Measurements from ENCODE around the gene IFNA6. TPM values are rescaled to one million over a fixed set of nuclear protein-coding genes. Genes with fewer than 3 reads are reported as not detected.

Gene IFNA6
- total and polyA plus RNA-seq, 2 of the 8 experiments (the other 6 are each of a cell fraction or from before 2014, with no cell fraction given): not detected

DNA sequence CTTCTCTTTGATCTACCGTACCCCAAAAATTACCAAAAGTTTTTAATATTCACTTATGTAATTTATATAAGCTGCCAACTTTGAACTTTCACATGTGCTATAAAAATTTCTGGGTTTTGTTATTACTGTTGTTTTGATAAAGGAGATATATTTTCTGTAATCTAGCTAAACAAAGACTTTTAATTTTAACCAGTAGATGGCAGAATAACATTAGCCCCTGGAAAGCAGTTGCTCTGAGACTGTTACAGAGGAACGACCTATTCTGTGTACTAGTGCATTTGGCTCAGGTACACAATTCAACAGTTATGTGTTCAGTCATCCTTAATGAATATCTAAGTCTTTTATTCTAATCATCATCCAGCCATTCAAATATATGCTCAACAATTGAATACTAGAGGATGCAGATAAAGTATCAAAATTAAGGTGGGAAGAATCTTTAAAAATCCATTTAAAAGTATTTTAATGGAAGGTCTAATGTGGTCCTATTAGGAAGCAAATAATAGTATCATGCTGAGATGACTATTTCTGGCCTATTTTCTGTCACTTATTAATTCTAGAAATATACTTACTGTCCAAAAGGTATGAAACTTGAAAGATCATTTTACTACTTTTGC is 24.1 kb downstream of the IFNA6 start:
- DNase-seq (ENCODE audit: low read depth in 1 of 2, low spot score in 2 of 2) (no peak), FAIRE-seq (peak; percentile 62)
- H3K27me3 ChIP-seq (replicated peaks in 1 of 4; ENCODE audit: control insufficient read depth in 3 of 4, extremely low read depth in 1 of 4, insufficient read depth in 3 of 4, low read length in 3 of 4): no peaks in the 10 kb centered on the region
- WGBS, 2 experiments (ENCODE audit: extremely low coverage in 1 of 2, insufficient coverage in 1 of 2, insufficient read length in 1 of 2, insufficient replicate concordance in 2 of 2, low coverage in 1 of 2, low lambda C conversion rate in 2 of 2, missing lambda C conversion rate in 1 of 2): 54% methylated on average over 2 of the region's 2 CpGs; no CpG with 5 or more reads in 1 of the 2 experiments
- H3K23ac ChIP-seq (ENCODE audit: insufficient read length): no peak overlapping the region
- H3K79me2 ChIP-seq (ENCODE audit: control insufficient read depth in 1 of 2, insufficient read depth in 2 of 2, low read length in 2 of 2): peaks cover 0 to 24% of the 10 kb centered on the region in 2 experiments; a peak in 2 of 4 replicates
- no peak overlapping the region for H3K56ac ChIP-seq (replicated peaks; ENCODE audit: insufficient read length, low read depth, low read length)
- H3K9ac ChIP-seq (replicated peaks in 1 of 4; ENCODE audit: extremely low read depth in 1 of 4, low read depth in 3 of 4, low read length in 3 of 4): no peak overlapping the region
- no peak overlapping the region for H2BK20ac ChIP-seq (ENCODE audit: low read length)
- H3K9me3 ChIP-seq (ENCODE audit: insufficient read depth in 2 of 2, low read depth in 1 of 2, low read length in 1 of 2): no peaks in the 10 kb centered on the region
- no peak overlapping the region for H2BK12ac ChIP-seq (ENCODE audit: low read depth, low read length)
- no peak overlapping the region for H2BK120ac ChIP-seq (replicated peaks; ENCODE audit: low read depth, low read length)
- no peak overlapping the region for H2BK15ac ChIP-seq (ENCODE audit: low read length)
- no peak overlapping the region for H2AFZ ChIP-seq (ENCODE audit: low read length)
- H3K18ac ChIP-seq (ENCODE audit: extremely low read depth, low read length): no peak overlapping the region
- POLR2A ChIA-PET (ENCODE audit: partially characterized antibody): no interaction called here
- H4K20me1 ChIP-seq (replicated peaks in 1 of 2; ENCODE audit: control insufficient read depth in 1 of 2, insufficient read depth in 2 of 2, low read length in 2 of 2): peaks cover 1 to 2% of the 10 kb centered on the region in 2 experiments
- H3K14ac ChIP-seq (ENCODE audit: insufficient read length): no peak overlapping the region
- no peak overlapping the region for H2BK5ac ChIP-seq (ENCODE audit: low read depth, low read length)
- no peak overlapping the region for H3K4ac ChIP-seq (replicated peaks; ENCODE audit: insufficient read length, low read depth, low read length)
- no peaks in the 10 kb centered on the region; the same call in 1 of the 2 replicates for H3K23me2 ChIP-seq (ENCODE audit: low read depth, low read length)
- CTCF ChIA-PET (ENCODE audit: partially characterized antibody): interaction anchor here (0.6 to 3.6 kb wide), 40 partner anchors 8 to 821 kb away, joined by 3 to 21 read pairs (median 4); partner anchors contain the start of gene IFNA8
- H3K4me1 ChIP-seq (replicated peaks in 1 of 4; ENCODE audit: control insufficient read depth in 3 of 4, insufficient read depth in 4 of 4, low read length in 3 of 4): no peaks in the 10 kb centered on the region
- no peaks in the 10 kb centered on the region for H3K79me1 ChIP-seq (ENCODE audit: low read depth, low read length)
- no peak overlapping the region for H3K27ac ChIP-seq (ENCODE audit: low read depth, low read length)
- no peak overlapping the region for H3K4me3 ChIP-seq (ENCODE audit: extremely low read depth in 1 of 4, insufficient read depth in 2 of 4, low read depth in 3 of 4, low read length in 4 of 4)
- no peak overlapping the region for H3K4me2 ChIP-seq (ENCODE audit: insufficient read depth in 1 of 2, low read depth in 2 of 2, low read length in 2 of 2)
- H4K91ac ChIP-seq (replicated peaks; ENCODE audit: insufficient read length, low read length): no peak overlapping the region
- H4K8ac ChIP-seq (ENCODE audit: extremely low read depth, insufficient read depth, low read length): no peak overlapping the region
- H3K36me3 ChIP-seq (ENCODE audit: control insufficient read depth in 2 of 4, insufficient read depth in 4 of 4, low read length in 3 of 4): peaks cover 0 to 2% (median 0%) of the 10 kb centered on the region in 4 experiments; a peak in 1 of 8 replicates
- H2AK5ac ChIP-seq (ENCODE audit: low read depth, low read length): no peak overlapping the region
- H4K5ac ChIP-seq (ENCODE audit: insufficient read length, low read depth, low read length): no peak overlapping the region
- TF ChIP-seq, protein P1, sequence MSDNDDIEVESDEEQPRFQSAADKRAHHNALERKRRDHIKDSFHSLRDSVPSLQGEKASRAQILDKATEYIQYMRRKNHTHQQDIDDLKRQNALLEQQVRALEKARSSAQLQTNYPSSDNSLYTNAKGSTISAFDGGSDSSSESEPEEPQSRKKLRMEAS (IDR thresholded peaks at IDR 0.05): no peak
- TF ChIP-seq NANOG (IDR thresholded peaks at IDR 0.05; ENCODE audit: insufficient read depth, low read depth, low read length, poor library complexity, severe bottlenecking): no peak
- TF ChIP-seq JUN (IDR thresholded peaks at IDR 0.05; ENCODE audit: low read depth, low read length): no peak
- no peak for TF ChIP-seq EGR1 (IDR thresholded peaks at IDR 0.05; ENCODE audit: borderline replicate concordance, low read depth, low read length)
- no peak for TF ChIP-seq CHD1 (IDR thresholded peaks at IDR 0.05; ENCODE audit: low read depth, low read length)
- TF ChIP-seq BRCA1 (IDR thresholded peaks at IDR 0.05; ENCODE audit: low read depth, low read length): no peak
- no peak for TF ChIP-seq ZNF274 (IDR thresholded peaks at IDR 0.05; ENCODE audit: borderline replicate concordance, extremely low read depth, low read length)
- TF ChIP-seq SIX5 (IDR thresholded peaks at IDR 0.05; ENCODE audit: low read depth, low read length): no peak
- TF ChIP-seq SAP30 (IDR thresholded peaks at IDR 0.05; ENCODE audit: insufficient read depth, insufficient replicate concordance, low read length): no peak
- no peak for TF ChIP-seq TCF12 (IDR thresholded peaks at IDR 0.05; ENCODE audit: low read depth, low read length)

Measured in H1 (cell line).